ENCODE data around the gene SYPL1. TPM values are rescaled to one million over a fixed set of nuclear protein-coding genes. Genes with fewer than 3 reads are reported as not detected.

Gene SYPL1
- total RNA-seq (10 to 100 TPM; 72.2 to 86.9 (median 79.7) TPM), polyA plus RNA-seq (78.0 TPM)
- long read RNA-seq, donor 1, transcript SYPL1-202 (5 exons, 2,151 nt), result major isoform, 243 of 259 reads
- long read RNA-seq, donor 1, partial matches to known transcripts, result 1 of 259 reads
- long read RNA-seq, donor 1, other reads (novel, unspliced or antisense), result 8 of 259 reads
- long read RNA-seq, donor 2, transcript SYPL1-202 (5 exons, 2,151 nt), result major isoform, 131 of 138 reads
- long read RNA-seq, donor 2, partial matches to known transcripts, result 3 of 138 reads
- long read RNA-seq, donor 2, other reads (novel, unspliced or antisense), result 3 of 138 reads
- long read RNA-seq, donor 3, transcript SYPL1-205 (6 exons, 1,193 nt), result minor isoform, 15 of 879 reads
- long read RNA-seq, donor 3, transcript SYPL1-202 (5 exons, 2,151 nt), result major isoform, 800 of 879 reads
- long read RNA-seq, donor 3, transcript SYPL1-201 (6 exons, 2,127 nt), result minor isoform, 10 of 879 reads
- long read RNA-seq, donor 3, partial matches to known transcripts, result 29 of 879 reads
- long read RNA-seq, donor 3, other reads (novel, unspliced or antisense), result 25 of 879 reads
- long read RNA-seq, donor 4, transcript SYPL1-201 (6 exons, 2,127 nt), result minor isoform, 5 of 131 reads
- long read RNA-seq, donor 4, transcript SYPL1-202 (5 exons, 2,151 nt), result major isoform, 121 of 131 reads
- long read RNA-seq, donor 4, partial matches to known transcripts, result 0 of 131 reads
- long read RNA-seq, donor 4, other reads (novel, unspliced or antisense), result 2 of 131 reads

DNA sequence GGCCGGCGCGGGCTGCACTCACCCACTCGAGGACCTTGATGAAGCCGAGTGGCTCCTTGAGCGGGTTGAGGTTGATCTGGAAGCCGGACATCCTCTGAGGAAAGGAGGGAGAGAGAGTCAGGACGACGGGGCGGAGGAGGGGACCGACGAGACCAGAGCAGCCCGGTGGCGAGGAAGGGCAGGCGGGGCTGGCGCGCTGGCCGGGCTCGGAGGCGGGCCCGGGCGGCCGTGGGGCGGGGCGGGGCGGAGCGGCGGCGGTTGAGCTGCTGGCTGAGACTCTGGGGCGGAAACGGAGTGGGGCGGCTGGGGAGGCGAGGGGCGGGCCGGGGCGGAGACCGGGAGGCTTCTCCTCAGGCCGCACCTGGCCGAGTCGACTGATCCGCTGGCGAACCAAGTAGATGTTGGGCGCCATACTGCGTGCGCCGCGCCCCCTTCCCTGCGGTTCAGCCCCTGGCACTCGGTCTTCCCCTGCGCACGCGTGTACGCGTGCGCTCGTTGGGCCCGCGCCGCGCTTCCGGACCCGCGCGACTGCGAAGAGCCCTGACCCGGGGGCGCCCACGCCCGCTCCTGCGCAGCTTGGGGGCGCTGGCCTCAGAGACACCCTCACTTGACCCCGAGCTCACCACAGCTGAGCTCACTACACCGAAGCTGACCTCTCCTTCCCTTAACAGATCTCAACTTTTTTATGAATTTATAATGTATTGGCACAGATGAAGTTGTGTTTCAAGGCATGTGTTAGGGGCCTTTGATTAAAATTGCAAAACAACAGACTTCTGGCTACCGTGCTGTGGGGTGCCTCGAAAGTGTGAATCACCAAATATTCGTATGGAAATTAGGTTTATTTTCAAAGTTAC is at the start of gene SYPL1:
Gene SYPL1 (minus strand): TSS at position 195 of the 854 bp plus-strand sequence. CDS start 104 bp downstream, at position 91.
- WGBS, result 1% methylated on average over 76 of the region's 76 CpGs
- Histone ChIP-seq H3K9me3 (ENCODE audit: control insufficient read depth, low read length) (no peaks in the 10 kb centered on the region), H3K4me1 (ENCODE audit: control insufficient read depth, insufficient read depth, low read length) (peaks cover 6% of the 10 kb centered on the region), H3K4me3 (ENCODE audit: low read length) (peak within 1 kb of the TSS; percentile 79), H3K27me3 (ENCODE audit: control insufficient read depth, insufficient read depth) (no peaks in the 10 kb centered on the region), H3K27ac (ENCODE audit: low read length) (peak within 1 kb of the TSS; percentile 99)
- peak; percentile 96 to 97 for ATAC-seq
- DNase-seq, result peak; percentile 94 to 97 (median 97)
- intact Hi-C loops (cut with DNase I), result loop anchor here in 1 of 4 donors (5.0 kb wide), 1 partner anchor 40 kb away; no protein-coding TSS in a partner anchor

DNA sequence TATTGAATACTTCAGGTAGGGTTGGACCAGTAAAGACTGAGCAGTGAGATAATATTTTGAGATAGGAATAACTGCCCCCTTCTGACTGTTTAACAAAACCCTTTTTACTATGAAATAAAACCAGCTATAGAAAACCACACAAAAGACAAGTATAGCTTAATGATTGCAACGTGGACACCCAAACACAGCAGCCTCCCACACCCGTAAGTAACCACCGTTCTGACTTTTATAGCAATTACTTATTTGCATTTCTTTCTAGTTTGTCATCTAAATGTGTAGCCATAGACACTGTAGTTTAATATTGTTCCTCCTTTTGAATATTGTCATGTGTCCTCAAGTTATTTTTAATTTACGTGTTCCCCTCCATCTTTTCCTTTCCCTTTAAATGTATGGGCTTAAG is 42.9 kb upstream of the SYPL1 start:
- Histone ChIP-seq H3K27ac (ENCODE audit: low read length) (no peak overlapping the region), H3K9me3 (ENCODE audit: control insufficient read depth, low read length) (no peaks in the 10 kb centered on the region), H3K4me3 (ENCODE audit: low read length) (no peak overlapping the region), H3K4me1 (ENCODE audit: control insufficient read depth, insufficient read depth, low read length) (no peaks in the 10 kb centered on the region), H3K27me3 (ENCODE audit: control insufficient read depth, insufficient read depth) (no peaks in the 10 kb centered on the region)
- DNase-seq (no peak), ATAC-seq (no peak)
- WGBS, result 85% methylated on average over 4 of the region's 4 CpGs
- intact Hi-C loops (cut with DNase I), result no loop called here

DNA sequence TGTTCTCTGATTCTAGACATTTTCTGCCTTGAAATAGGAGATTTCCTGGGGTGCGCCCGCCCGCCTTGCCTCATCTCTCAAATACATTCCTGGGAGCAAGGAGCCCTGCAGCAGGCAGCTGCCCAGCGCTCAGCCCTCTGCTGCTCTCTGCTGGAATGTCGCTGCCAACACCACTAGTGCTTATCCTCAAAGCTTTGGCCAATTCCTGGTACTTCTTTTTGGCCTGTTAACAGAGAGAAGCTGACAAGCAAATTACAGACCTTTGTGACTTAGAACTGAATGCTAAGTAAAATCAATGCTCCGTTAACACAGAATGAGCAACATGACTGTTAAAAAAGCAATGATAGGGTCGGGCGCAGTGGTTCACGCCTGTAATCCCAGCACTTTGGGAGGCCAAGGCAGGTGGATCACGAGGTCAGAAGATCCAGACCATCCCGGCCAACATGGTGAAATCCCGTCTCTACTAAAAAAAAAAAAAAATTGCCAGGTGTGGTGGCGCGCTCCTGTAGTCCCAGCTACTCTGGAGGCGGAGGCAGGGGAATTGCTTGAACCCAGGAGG is 41.9 kb upstream of the SYPL1 start:
- H3K9me3 ChIP-seq (ENCODE audit: control insufficient read depth, low read length), result no peaks in the 10 kb centered on the region
- ATAC-seq (peak; percentile 96), DNase-seq (peak; percentile 84 to 93 (median 91))
- WGBS, result 48% methylated on average over 15 of the region's 15 CpGs
- no peak overlapping the region for H3K27ac ChIP-seq (ENCODE audit: low read length)
- no peaks in the 10 kb centered on the region for H3K27me3 ChIP-seq (ENCODE audit: control insufficient read depth, insufficient read depth)
- intact Hi-C loops (cut with DNase I), result loop anchor here (1.0 to 5.0 kb wide), 4 partner anchors 95 to 97 kb away; no protein-coding TSS in a partner anchor
- H3K4me1 ChIP-seq (ENCODE audit: control insufficient read depth, insufficient read depth, low read length), result no peaks in the 10 kb centered on the region
- H3K4me3 ChIP-seq (ENCODE audit: low read length), result no peak overlapping the region

DNA sequence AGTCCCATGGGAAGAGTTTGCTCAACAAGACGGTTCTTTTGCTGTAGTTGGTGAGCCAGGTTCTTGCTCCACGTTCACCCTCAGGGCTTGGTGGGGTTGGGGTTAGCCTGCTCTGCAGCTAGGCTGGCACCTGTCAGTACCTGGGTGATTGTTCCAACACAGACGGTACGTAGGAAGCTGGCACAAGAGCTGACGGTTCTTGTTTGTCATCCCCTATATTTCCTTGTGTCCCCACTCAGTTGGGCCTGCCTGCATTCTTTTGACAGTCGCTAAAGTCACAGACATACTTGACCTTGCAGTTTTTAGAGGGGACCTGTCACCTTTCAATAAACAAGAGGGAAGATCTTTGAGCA is 40.2 kb upstream of the SYPL1 start:
- Histone ChIP-seq H3K27ac (ENCODE audit: low read length) (no peak overlapping the region), H3K4me3 (ENCODE audit: low read length) (no peak overlapping the region), H3K27me3 (ENCODE audit: control insufficient read depth, insufficient read depth) (no peaks in the 10 kb centered on the region), H3K9me3 (ENCODE audit: control insufficient read depth, low read length) (no peaks in the 10 kb centered on the region), H3K4me1 (ENCODE audit: control insufficient read depth, insufficient read depth, low read length) (no peaks in the 10 kb centered on the region)
- ATAC-seq, result no peak
- 66% methylated on average over 6 of the region's 6 CpGs for WGBS
- DNase-seq, result no peak
- intact Hi-C loops (cut with DNase I), result loop anchor here in 3 of 4 donors (2.0 to 5.0 kb wide), 3 partner anchors 93 to 95 kb away; no protein-coding TSS in a partner anchor

- Histone ChIP-seq H3K27ac (ENCODE audit: low read length) (no peak overlapping the region), H3K4me3 (ENCODE audit: low read length) (no peak overlapping the region), H3K27me3 (ENCODE audit: control insufficient read depth, insufficient read depth) (no peaks in the 10 kb centered on the region), H3K4me1 (ENCODE audit: control insufficient read depth, insufficient read depth, low read length) (no peaks in the 10 kb centered on the region), H3K9me3 (ENCODE audit: control insufficient read depth, low read length) (no peaks in the 10 kb centered on the region)
- WGBS, result 82% methylated on average over 7 of the region's 7 CpGs
- intact Hi-C loops (cut with DNase I), result loop anchor here in 3 of 4 donors (2.0 to 5.0 kb wide), 3 partner anchors 93 to 95 kb away; no protein-coding TSS in a partner anchor
- DNase-seq (no peak), ATAC-seq (no peak)
These were observed 39.6 kb upstream of the SYPL1 start for GRCh38 chr7:106151459-106152312.

DNA sequence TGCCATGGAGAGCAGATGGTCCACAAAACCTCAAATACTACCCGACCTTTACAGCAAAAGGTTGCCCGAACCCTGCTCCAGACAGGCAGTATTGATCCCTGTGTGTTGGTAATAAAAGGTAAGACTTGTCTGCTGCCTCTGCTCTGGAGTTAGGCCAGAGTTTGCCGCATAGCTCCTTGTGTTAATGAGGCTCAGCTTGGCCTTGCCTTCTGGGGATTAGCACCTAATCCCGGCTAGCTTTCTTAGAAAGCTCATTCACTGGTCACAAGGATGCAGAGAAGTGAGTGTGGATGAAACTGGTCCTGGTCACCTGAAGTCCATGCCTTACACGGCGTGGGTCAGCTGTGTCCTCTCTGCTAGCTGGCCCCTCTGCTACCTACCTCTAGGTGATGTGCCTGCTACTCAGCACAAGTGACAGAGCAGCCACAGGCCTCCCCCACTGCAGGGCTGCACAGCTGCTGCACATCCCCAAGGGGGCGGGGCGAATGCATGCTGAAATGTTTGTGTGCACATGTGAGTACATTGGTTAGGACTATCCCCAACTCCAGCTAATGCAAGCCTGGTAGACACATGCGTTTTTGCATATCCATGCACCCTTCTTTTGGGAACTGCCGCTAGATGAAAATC is 31.7 kb upstream of the SYPL1 start:
- intact Hi-C loops (cut with DNase I), result no loop called here
- ATAC-seq (no peak), DNase-seq (no peak)
- H3K4me1 ChIP-seq (ENCODE audit: control insufficient read depth, insufficient read depth, low read length), result no peaks in the 10 kb centered on the region
- H3K9me3 ChIP-seq (ENCODE audit: control insufficient read depth, low read length), result no peaks in the 10 kb centered on the region
- 88% methylated on average over 10 of the region's 10 CpGs for WGBS
- H3K27me3 ChIP-seq (ENCODE audit: control insufficient read depth, insufficient read depth), result no peaks in the 10 kb centered on the region
- H3K27ac ChIP-seq (ENCODE audit: low read length), result no peak overlapping the region
- H3K4me3 ChIP-seq (ENCODE audit: low read length), result no peak overlapping the region

- DNase-seq, result no peak
- H3K27ac ChIP-seq (ENCODE audit: low read length), result no peak overlapping the region
- 95% methylated on average over 1 of the region's 1 CpG for WGBS
- ATAC-seq, result no peak
- H3K9me3 ChIP-seq (ENCODE audit: control insufficient read depth, low read length), result no peaks in the 10 kb centered on the region
- H3K4me1 ChIP-seq (ENCODE audit: control insufficient read depth, insufficient read depth, low read length), result no peaks in the 10 kb centered on the region
- no peaks in the 10 kb centered on the region for H3K27me3 ChIP-seq (ENCODE audit: control insufficient read depth, insufficient read depth)
- no peak overlapping the region for H3K4me3 ChIP-seq (ENCODE audit: low read length)
- intact Hi-C loops (cut with DNase I), result no loop called here
These were observed 30.0 kb upstream of the SYPL1 start for GRCh38 chr7:106142136-106142535.

GRCh38 chr7:106140406-106141173 is 28.5 kb upstream of the SYPL1 start:
- ATAC-seq (no peak), DNase-seq (no peak)
- intact Hi-C loops (cut with DNase I), result no loop called here
- no peaks in the 10 kb centered on the region for H3K4me1 ChIP-seq (ENCODE audit: control insufficient read depth, insufficient read depth, low read length)
- no peak overlapping the region for H3K27ac ChIP-seq (ENCODE audit: low read length)
- H3K27me3 ChIP-seq (ENCODE audit: control insufficient read depth, insufficient read depth), result no peaks in the 10 kb centered on the region
- no peaks in the 10 kb centered on the region for H3K9me3 ChIP-seq (ENCODE audit: control insufficient read depth, low read length)
- H3K4me3 ChIP-seq (ENCODE audit: low read length), result no peak overlapping the region
- WGBS, result 86% methylated on average over 7 of the region's 7 CpGs

Data from right cardiac atrium (tissue), 5 donors.